ENCODE measurements around the gene NTHL1.

NTHL1 gene

GRCh38 chr16:2058872-2059271 lies 11.2 kb upstream of the NTHL1 start:
- H3K36me3 ChIP-seq (ENCODE audit: control insufficient read depth, insufficient read depth, low read length, severe bottlenecking), result peaks cover 64% of the 10 kb centered on the region
- H3K4me1 ChIP-seq (ENCODE audit: control insufficient read depth, insufficient read depth, low read length), result no peaks in the 10 kb centered on the region
- no peak for DNase-seq (ENCODE audit: low read depth)
- no peaks in the 10 kb centered on the region for H3K27me3 ChIP-seq (replicated peaks; ENCODE audit: control insufficient read depth, insufficient read depth, low read length)
- no peak overlapping the region for H3K9ac ChIP-seq (ENCODE audit: low read length)
- H3K9me3 ChIP-seq (ENCODE audit: control insufficient read depth, low read length), result no peaks in the 10 kb centered on the region
- H3K4me3 ChIP-seq (ENCODE audit: low read length), result no peak overlapping the region

- peaks cover 64% of the 10 kb centered on the region for H3K36me3 ChIP-seq (ENCODE audit: control insufficient read depth, insufficient read depth, low read length, severe bottlenecking)
Observed at GRCh38 chr16:2058420-2058819, 10.8 kb upstream of the NTHL1 start.

GRCh38 chr16:2057438-2057837 lies 9.8 kb upstream of the NTHL1 start:
- DNase-seq (ENCODE audit: low read depth), result no peak
- no peaks in the 10 kb centered on the region for H3K27me3 ChIP-seq (replicated peaks; ENCODE audit: control insufficient read depth, insufficient read depth, low read length)
- no peaks in the 10 kb centered on the region for H3K9me3 ChIP-seq (ENCODE audit: control insufficient read depth, low read length)
- H3K9ac ChIP-seq (ENCODE audit: low read length), result no peak overlapping the region
- peaks cover 61% of the 10 kb centered on the region for H3K36me3 ChIP-seq (ENCODE audit: control insufficient read depth, insufficient read depth, low read length, severe bottlenecking)
- H3K4me3 ChIP-seq (ENCODE audit: low read length), result no peak overlapping the region
- H3K4me1 ChIP-seq (ENCODE audit: control insufficient read depth, insufficient read depth, low read length), result no peaks in the 10 kb centered on the region

More at GRCh38 chr16:2058420-2058819, 10.8 kb upstream of the NTHL1 start:
- no peak for DNase-seq (ENCODE audit: low read depth)
- no peak overlapping the region for H3K9ac ChIP-seq (ENCODE audit: low read length)
- no peaks in the 10 kb centered on the region for H3K4me1 ChIP-seq (ENCODE audit: control insufficient read depth, insufficient read depth, low read length)
- no peak overlapping the region for H3K4me3 ChIP-seq (ENCODE audit: low read length)
- no peaks in the 10 kb centered on the region for H3K27me3 ChIP-seq (replicated peaks; ENCODE audit: control insufficient read depth, insufficient read depth, low read length)
- no peaks in the 10 kb centered on the region for H3K9me3 ChIP-seq (ENCODE audit: control insufficient read depth, low read length)

- Histone ChIP-seq H3K4me3 (ENCODE audit: low read length) (no peak overlapping the region), H3K27me3 (replicated peaks; ENCODE audit: control insufficient read depth, insufficient read depth, low read length) (no peaks in the 10 kb centered on the region), H3K4me1 (ENCODE audit: control insufficient read depth, insufficient read depth, low read length) (no peaks in the 10 kb centered on the region), H3K36me3 (ENCODE audit: control insufficient read depth, insufficient read depth, low read length, severe bottlenecking) (peaks cover 61% of the 10 kb centered on the region), H3K9me3 (ENCODE audit: control insufficient read depth, low read length) (no peaks in the 10 kb centered on the region), H3K9ac (ENCODE audit: low read length) (no peak overlapping the region)
- DNase-seq (ENCODE audit: low read depth), result no peak
Observed at GRCh38 chr16:2056681-2057407, 9.2 kb upstream of the NTHL1 start.

GRCh38 chr16:2056077-2056476 lies 8.4 kb upstream of the NTHL1 start:
- H3K4me1 ChIP-seq (ENCODE audit: control insufficient read depth, insufficient read depth, low read length), result no peaks in the 10 kb centered on the region
- H3K4me3 ChIP-seq (ENCODE audit: low read length), result no peak overlapping the region
- H3K9me3 ChIP-seq (ENCODE audit: control insufficient read depth, low read length), result no peaks in the 10 kb centered on the region
- no peak for DNase-seq (ENCODE audit: low read depth)
- H3K9ac ChIP-seq (ENCODE audit: low read length), result no peak overlapping the region
- H3K36me3 ChIP-seq (ENCODE audit: control insufficient read depth, insufficient read depth, low read length, severe bottlenecking), result peaks cover 62% of the 10 kb centered on the region
- no peaks in the 10 kb centered on the region for H3K27me3 ChIP-seq (replicated peaks; ENCODE audit: control insufficient read depth, insufficient read depth, low read length)

- peaks cover 55% of the 10 kb centered on the region for H3K36me3 ChIP-seq (ENCODE audit: control insufficient read depth, insufficient read depth, low read length, severe bottlenecking)
- H3K9me3 ChIP-seq (ENCODE audit: control insufficient read depth, low read length), result no peaks in the 10 kb centered on the region
- H3K4me1 ChIP-seq (ENCODE audit: control insufficient read depth, insufficient read depth, low read length), result no peaks in the 10 kb centered on the region
- no peak overlapping the region for H3K9ac ChIP-seq (ENCODE audit: low read length)
- DNase-seq (ENCODE audit: low read depth), result no peak
- no peak overlapping the region for H3K4me3 ChIP-seq (ENCODE audit: low read length)
- H3K27me3 ChIP-seq (replicated peaks; ENCODE audit: control insufficient read depth, insufficient read depth, low read length), result no peaks in the 10 kb centered on the region
Observed at GRCh38 chr16:2054543-2055245, 7.1 kb upstream of the NTHL1 start.

GRCh38 chr16:2053897-2054296 lies 6.3 kb upstream of the NTHL1 start:
- H3K9ac ChIP-seq (ENCODE audit: low read length), result no peak overlapping the region
- no peaks in the 10 kb centered on the region for H3K9me3 ChIP-seq (ENCODE audit: control insufficient read depth, low read length)
- peaks cover 53% of the 10 kb centered on the region for H3K36me3 ChIP-seq (ENCODE audit: control insufficient read depth, insufficient read depth, low read length, severe bottlenecking)
- H3K27me3 ChIP-seq (replicated peaks; ENCODE audit: control insufficient read depth, insufficient read depth, low read length), result no peaks in the 10 kb centered on the region
- no peak overlapping the region for H3K4me3 ChIP-seq (ENCODE audit: low read length)
- DNase-seq (ENCODE audit: low read depth), result no peak
- H3K4me1 ChIP-seq (ENCODE audit: control insufficient read depth, insufficient read depth, low read length), result peaks cover under 1% of the 10 kb centered on the region

- Histone ChIP-seq H3K4me1 (ENCODE audit: control insufficient read depth, insufficient read depth, low read length) (peaks cover 5% of the 10 kb centered on the region), H3K36me3 (ENCODE audit: control insufficient read depth, insufficient read depth, low read length, severe bottlenecking) (peaks cover 47% of the 10 kb centered on the region), H3K27me3 (replicated peaks; ENCODE audit: control insufficient read depth, insufficient read depth, low read length) (no peaks in the 10 kb centered on the region), H3K4me3 (ENCODE audit: low read length) (no peak overlapping the region), H3K9me3 (ENCODE audit: control insufficient read depth, low read length) (no peaks in the 10 kb centered on the region), H3K9ac (ENCODE audit: low read length) (no peak overlapping the region)
- DNase-seq (ENCODE audit: low read depth), result no peak
Observed at GRCh38 chr16:2053211-2053610, 5.6 kb upstream of the NTHL1 start.

GRCh38 chr16:2048116-2048543 lies 496 bp upstream of the NTHL1 start:
- Histone ChIP-seq H3K4me1 (ENCODE audit: control insufficient read depth, insufficient read depth, low read length) (peaks cover 8% of the 10 kb centered on the region), H3K9ac (ENCODE audit: low read length) (peak overlapping the region; percentile 90), H3K4me3 (ENCODE audit: low read length) (peak overlapping the region; percentile 88), H3K27me3 (replicated peaks; ENCODE audit: control insufficient read depth, insufficient read depth, low read length) (no peaks in the 10 kb centered on the region), H3K9me3 (ENCODE audit: control insufficient read depth, low read length) (no peaks in the 10 kb centered on the region), H3K36me3 (ENCODE audit: control insufficient read depth, insufficient read depth, low read length, severe bottlenecking) (peaks cover 19% of the 10 kb centered on the region)
- DNase-seq (ENCODE audit: low read depth), result peak; percentile 51

- H3K9ac ChIP-seq (ENCODE audit: low read length), result peak overlapping the region; percentile 90
- no peaks in the 10 kb centered on the region for H3K27me3 ChIP-seq (replicated peaks; ENCODE audit: control insufficient read depth, insufficient read depth, low read length)
- no peaks in the 10 kb centered on the region for H3K9me3 ChIP-seq (ENCODE audit: control insufficient read depth, low read length)
- peaks cover 11% of the 10 kb centered on the region for H3K36me3 ChIP-seq (ENCODE audit: control insufficient read depth, insufficient read depth, low read length, severe bottlenecking)
- DNase-seq (ENCODE audit: low read depth), result no peak
- peak overlapping the region; percentile 88 for H3K4me3 ChIP-seq (ENCODE audit: low read length)
- peaks cover 8% of the 10 kb centered on the region for H3K4me1 ChIP-seq (ENCODE audit: control insufficient read depth, insufficient read depth, low read length)
Observed at GRCh38 chr16:2046893-2047329, 723 bp downstream of the NTHL1 start.

GRCh38 chr16:2045965-2046892 lies 1.4 kb downstream of the NTHL1 start:
- Histone ChIP-seq H3K4me3 (ENCODE audit: low read length) (peak overlapping the region; percentile 88), H3K36me3 (ENCODE audit: control insufficient read depth, insufficient read depth, low read length, severe bottlenecking) (peaks cover 4% of the 10 kb centered on the region), H3K9ac (ENCODE audit: low read length) (peak overlapping the region; percentile 90), H3K27me3 (replicated peaks; ENCODE audit: control insufficient read depth, insufficient read depth, low read length) (no peaks in the 10 kb centered on the region), H3K9me3 (ENCODE audit: control insufficient read depth, low read length) (no peaks in the 10 kb centered on the region), H3K4me1 (ENCODE audit: control insufficient read depth, insufficient read depth, low read length) (peaks cover 8% of the 10 kb centered on the region)
- no peak for DNase-seq (ENCODE audit: low read depth)

Measured in adipocyte (in vitro differentiated cells).